Measurements from ENCODE around the gene ABCB8. TPM values are rescaled to one million over a fixed set of nuclear protein-coding genes. Genes with fewer than 3 reads are reported as not detected.
A peak's percentile ranks its signal among the peaks of the same experiment; 100 is the strongest.

The ABCB8 gene
- polyA plus RNA-seq = 15.5 to 25.2 TPM (median 24.6 TPM) in 3 replicates
- 10.5 TPM for polyA plus RNA-seq (2011; ENCODE audit: low read depth)
- polyA plus RNA-seq (2011; cell fraction: cytosol; rRNA removed) = 8.6 and 14.7 TPM in 2 replicates
- polyA plus RNA-seq (2011; cell fraction: nucleus; rRNA removed) = 63.6 and 85.0 TPM in 2 replicates
- polyA plus RNA-seq (2012; ENCODE audit: low replicate concordance) = 15.1 and 33.6 TPM in 2 replicates
- 32.7 to 66.4 TPM (median 43.0 TPM) in 3 replicates for polyA minus RNA-seq
- polyA minus RNA-seq (2011; cell fraction: cytosol; rRNA and poly(A)+ RNA removed) = 34.1 TPM
- polyA minus RNA-seq (2011; cell fraction: nucleus; rRNA and poly(A)+ RNA removed) = 80.3 and 82.8 TPM in 2 replicates

- Histone ChIP-seq H3K4me2 (ENCODE audit: control insufficient read depth, extremely low read depth, insufficient read depth, low read depth, low read length) (peak within 1 kb of the TSS; percentile 83), H3K36me3 (ENCODE audit: control insufficient read depth in 2 of 2, extremely low read depth in 1 of 2, insufficient read depth in 2 of 2, low read length in 2 of 2) (peaks cover 3 to 8% of the 10 kb centered on the region in 2 experiments), H3K4me1 (ENCODE audit: control insufficient read depth, extremely low read depth, insufficient read depth, low read length) (peaks cover 21% of the 10 kb centered on the region), H3K79me2 (ENCODE audit: control insufficient read depth, insufficient read depth, low read length) (peaks cover 6% of the 10 kb centered on the region), H3K9ac (ENCODE audit: control insufficient read depth, extremely low read depth, insufficient read depth, low read length) (peak within 1 kb of the TSS; percentile 95), H2AFZ (ENCODE audit: control insufficient read depth, low read length) (peak within 1 kb of the TSS; percentile 85), H3K9me1 (ENCODE audit: control insufficient read depth, extremely low read depth, insufficient read depth, low read length) (peaks cover 2% of the 10 kb centered on the region), H3K4me3 (ENCODE audit: control insufficient read depth in 2 of 3, extremely low read depth in 1 of 3, insufficient read depth in 2 of 3, low read depth in 1 of 3, low read length in 3 of 3) (peak within 1 kb of the TSS; percentile 50 to 94 (median 75)), H3K27ac (ENCODE audit: control insufficient read depth, insufficient read depth, low read length) (peak within 1 kb of the TSS; percentile 97), H3K27me3 (ENCODE audit: control insufficient read depth, extremely low read depth, insufficient read depth, low read length) (no peaks in the 10 kb centered on the region), H3K9me3 (ENCODE audit: control insufficient read depth, low read depth, low read length) (no peaks in the 10 kb centered on the region), H4K20me1 (ENCODE audit: control insufficient read depth, extremely low read depth, insufficient read depth, low read length) (no peaks in the 10 kb centered on the region)
- dilution Hi-C loops (cut with MboI; ENCODE audit: extremely low pct_ligation_motif_present, low sequenced_read_pairs) = no loop called here
- DNase-seq (ENCODE audit: low read depth, low spot score) = peak; percentile 98
- FAIRE-seq = peak; percentile 57
- TF ChIP-seq EZH2 (IDR thresholded peaks at IDR 0.05; ENCODE audit: low read length) = no peak
- peak; percentile 31 to 56 (median 31) for TF ChIP-seq CTCF (optimal IDR thresholded peaks at IDR 0.05 in 1 of 3, IDR thresholded peaks at IDR 0.05 in 1 of 3, conservative IDR thresholded peaks at IDR 0.05 in 1 of 3; ENCODE audit: extremely low read depth in 1 of 3, insufficient read depth in 2 of 3, low read length in 3 of 3)
Measured at GRCh38 chr7:151028131-151028947, at the start of gene ABCB8. Gene ABCB8 (plus strand): TSS chr7:151028450. CDS start chr7:151028516, 66 bp downstream.

- dilution Hi-C loops (cut with MboI; ENCODE audit: extremely low pct_ligation_motif_present, low sequenced_read_pairs) = no loop called here
- no peak overlapping the region for H3K4me2 ChIP-seq (ENCODE audit: control insufficient read depth, extremely low read depth, insufficient read depth, low read depth, low read length)
Measured at GRCh38 chr7:150979713-150980390, 48.4 kb upstream of the ABCB8 start.

More at GRCh38 chr7:150979713-150980390, 48.4 kb upstream of the ABCB8 start:
- TF ChIP-seq CTCF (optimal IDR thresholded peaks at IDR 0.05 in 1 of 3, IDR thresholded peaks at IDR 0.05 in 1 of 3, conservative IDR thresholded peaks at IDR 0.05 in 1 of 3; ENCODE audit: extremely low read depth in 1 of 3, insufficient read depth in 2 of 3, low read length in 3 of 3) (no peak), EZH2 (IDR thresholded peaks at IDR 0.05; ENCODE audit: low read length) (peak; percentile 86)
- no peak for DNase-seq (ENCODE audit: low read depth, low spot score)
- FAIRE-seq = no peak
- Histone ChIP-seq H3K9ac (ENCODE audit: control insufficient read depth, extremely low read depth, insufficient read depth, low read length) (no peak overlapping the region), H3K9me3 (ENCODE audit: control insufficient read depth, low read depth, low read length) (no peaks in the 10 kb centered on the region), H3K79me2 (ENCODE audit: control insufficient read depth, insufficient read depth, low read length) (no peaks in the 10 kb centered on the region), H3K9me1 (ENCODE audit: control insufficient read depth, extremely low read depth, insufficient read depth, low read length) (no peaks in the 10 kb centered on the region), H4K20me1 (ENCODE audit: control insufficient read depth, extremely low read depth, insufficient read depth, low read length) (no peaks in the 10 kb centered on the region), H3K4me3 (ENCODE audit: control insufficient read depth in 2 of 3, extremely low read depth in 1 of 3, insufficient read depth in 2 of 3, low read depth in 1 of 3, low read length in 3 of 3) (no peak overlapping the region), H3K4me1 (ENCODE audit: control insufficient read depth, extremely low read depth, insufficient read depth, low read length) (peaks cover 2% of the 10 kb centered on the region), H3K27ac (ENCODE audit: control insufficient read depth, insufficient read depth, low read length) (no peak overlapping the region), H3K27me3 (ENCODE audit: control insufficient read depth, extremely low read depth, insufficient read depth, low read length) (peaks cover 66% of the 10 kb centered on the region), H3K36me3 (ENCODE audit: control insufficient read depth in 2 of 2, extremely low read depth in 1 of 2, insufficient read depth in 2 of 2, low read length in 2 of 2) (no peaks in the 10 kb centered on the region), H2AFZ (ENCODE audit: control insufficient read depth, low read length) (no peak overlapping the region)

All from keratinocyte (primary cell).